SU-DHL-6 (cell line): Measurements from ENCODE around the gene SLC6A13.

ENCODE experiments used
- H2AFZ ChIP-seq: fragments of 200-600 bp; sonication (generic); 2 replicates; pipeline ENCODE4 v1.6.1; 2014; ENCODE audit warnings: low read depth, mild to moderate bottlenecking, moderate library complexity, mixed read lengths, antibody characterized with exemption, low read length; ENCODE audit not compliant: severe bottlenecking
- H3F3A ChIP-seq: fragments of 200-600 bp; shearing (Covaris generic); 2 replicates; pipeline ENCODE4 v1.6.0; 2016; ENCODE audit warnings: antibody characterized with exemption, mild to moderate bottlenecking; ENCODE audit not compliant: insufficient read depth
- H3K27ac ChIP-seq: fragments of 200-600 bp; sonication (generic); 2 replicates; pipeline ENCODE4 v1.5.1; 2016; ENCODE audit warnings: low read depth, mild to moderate bottlenecking, low read length, moderate library complexity, mixed read lengths
- H3K27me3 ChIP-seq: fragments of 200-600 bp; sonication (generic), shearing (Covaris generic); 2 replicates; pipeline ENCODE4 v1.6.0; 2014; ENCODE audit warnings: mild to moderate bottlenecking, low read length
- H3K36me3 ChIP-seq: fragments of 200-600 bp; sonication (generic); 2 replicates; pipeline ENCODE4 v1.6.1; 2014; ENCODE audit warnings: mild to moderate bottlenecking, low read length, mixed read lengths
- H3K4me2 ChIP-seq: fragments of 300-600, 200-600 bp; shearing (Covaris generic), sonication (generic); 2 replicates; pipeline ENCODE4 v1.6.0; 2014; ENCODE audit warnings: low read length, low read depth, mild to moderate bottlenecking; ENCODE audit not compliant: poor library complexity, severe bottlenecking
- H3K4me3 ChIP-seq: fragments of 200-600 bp; sonication (generic); 2 replicates; pipeline ENCODE4 v1.5.1; 2014; ENCODE audit warnings: antibody characterized with exemption, low read length, mild to moderate bottlenecking, mixed read lengths; ENCODE audit not compliant: insufficient read depth, poor library complexity, severe bottlenecking
- H3K79me2 ChIP-seq: fragments of 200-600 bp; sonication (generic); 2 replicates; pipeline ENCODE4 v1.6.1; 2014; ENCODE audit warnings: mild to moderate bottlenecking, low read length, moderate library complexity; ENCODE audit not compliant: insufficient read depth
- H3K9ac ChIP-seq: fragments of 200-600 bp; sonication (generic); 2 replicates; pipeline ENCODE4 v1.7.0; 2014; ENCODE audit warnings: mild to moderate bottlenecking, low read length
- H3K9me2 ChIP-seq: fragments of 200-600 bp; sonication (generic); replicated peaks from 2 replicates; pipeline ENCODE4 v1.6.1; 2014; ENCODE audit warnings: low read length; ENCODE audit not compliant: insufficient read depth
- H3K9me3 ChIP-seq: fragments of 200-600 bp; sonication (generic); 2 replicates; pipeline ENCODE4 v1.6.1; 2014; ENCODE audit warnings: low read length, mixed read lengths; ENCODE audit not compliant: insufficient read depth
- H4K20me1 ChIP-seq: fragments of 200-600 bp; sonication (generic); 2 replicates; pipeline ENCODE4 v1.6.1; 2014; ENCODE audit warnings: low read depth, mild to moderate bottlenecking, antibody characterized with exemption, low read length, moderate library complexity, mixed read lengths
- EZH2phosphoT487 ChIP-seq: fragments of 200-600 bp; sonication (generic), shearing (Covaris generic); conservative IDR thresholded peaks from 2 replicates; pipeline ENCODE4 v1.6.1; 2018; ENCODE audit warnings: mild to moderate bottlenecking, antibody characterized with exemption, low read length, moderate library complexity, mixed read lengths
- TF ChIP-seq, protein P1 (sequence below): fragments of 200-600 bp; sonication (generic); IDR thresholded peaks from one replicate; pipeline ENCODE4 v1.5.1; 2017; ENCODE audit warnings: antibody characterized with exemption, mild to moderate bottlenecking, low read length, moderate library complexity; ENCODE audit not compliant: insufficient read depth, poor library complexity, severe bottlenecking

Gene SLC6A13

DNA sequence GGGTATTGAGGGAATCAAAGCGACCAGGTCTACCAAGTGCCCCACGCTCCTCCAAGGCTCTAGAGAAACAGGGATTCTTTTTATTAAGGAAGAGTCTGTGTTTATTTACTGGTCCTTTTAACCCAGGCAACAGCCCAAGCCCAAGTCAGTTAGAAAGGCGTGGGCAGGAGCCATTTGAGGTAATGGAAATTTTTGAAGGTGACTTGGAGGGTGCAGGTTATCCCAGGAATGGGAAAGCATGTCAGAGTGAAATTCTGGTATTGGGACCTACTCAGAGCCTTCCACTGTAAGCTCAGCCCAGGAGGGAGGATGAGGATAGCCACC, 51.5 kb downstream of the SLC6A13 start:
- no peak overlapping the region for H3K27ac ChIP-seq
- no peak overlapping the region for H3K9ac ChIP-seq
- no peaks in the 10 kb centered on the region for H4K20me1 ChIP-seq
- H3K4me3 ChIP-seq: no peak overlapping the region
- H3K9me3 ChIP-seq: no peaks in the 10 kb centered on the region
- no peaks in the 10 kb centered on the region for H3K36me3 ChIP-seq
- TF ChIP-seq, protein P1, sequence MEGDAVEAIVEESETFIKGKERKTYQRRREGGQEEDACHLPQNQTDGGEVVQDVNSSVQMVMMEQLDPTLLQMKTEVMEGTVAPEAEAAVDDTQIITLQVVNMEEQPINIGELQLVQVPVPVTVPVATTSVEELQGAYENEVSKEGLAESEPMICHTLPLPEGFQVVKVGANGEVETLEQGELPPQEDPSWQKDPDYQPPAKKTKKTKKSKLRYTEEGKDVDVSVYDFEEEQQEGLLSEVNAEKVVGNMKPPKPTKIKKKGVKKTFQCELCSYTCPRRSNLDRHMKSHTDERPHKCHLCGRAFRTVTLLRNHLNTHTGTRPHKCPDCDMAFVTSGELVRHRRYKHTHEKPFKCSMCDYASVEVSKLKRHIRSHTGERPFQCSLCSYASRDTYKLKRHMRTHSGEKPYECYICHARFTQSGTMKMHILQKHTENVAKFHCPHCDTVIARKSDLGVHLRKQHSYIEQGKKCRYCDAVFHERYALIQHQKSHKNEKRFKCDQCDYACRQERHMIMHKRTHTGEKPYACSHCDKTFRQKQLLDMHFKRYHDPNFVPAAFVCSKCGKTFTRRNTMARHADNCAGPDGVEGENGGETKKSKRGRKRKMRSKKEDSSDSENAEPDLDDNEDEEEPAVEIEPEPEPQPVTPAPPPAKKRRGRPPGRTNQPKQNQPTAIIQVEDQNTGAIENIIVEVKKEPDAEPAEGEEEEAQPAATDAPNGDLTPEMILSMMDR: no peak
- no peak for TF ChIP-seq EZH2phosphoT487
- no peaks in the 10 kb centered on the region for H3F3A ChIP-seq
- no peaks in the 10 kb centered on the region for H3K79me2 ChIP-seq
- H3K27me3 ChIP-seq: no peaks in the 10 kb centered on the region
- H3K4me2 ChIP-seq: no peak overlapping the region
- no peaks in the 10 kb centered on the region for H3K9me2 ChIP-seq
- H2AFZ ChIP-seq: no peak overlapping the region

DNA sequence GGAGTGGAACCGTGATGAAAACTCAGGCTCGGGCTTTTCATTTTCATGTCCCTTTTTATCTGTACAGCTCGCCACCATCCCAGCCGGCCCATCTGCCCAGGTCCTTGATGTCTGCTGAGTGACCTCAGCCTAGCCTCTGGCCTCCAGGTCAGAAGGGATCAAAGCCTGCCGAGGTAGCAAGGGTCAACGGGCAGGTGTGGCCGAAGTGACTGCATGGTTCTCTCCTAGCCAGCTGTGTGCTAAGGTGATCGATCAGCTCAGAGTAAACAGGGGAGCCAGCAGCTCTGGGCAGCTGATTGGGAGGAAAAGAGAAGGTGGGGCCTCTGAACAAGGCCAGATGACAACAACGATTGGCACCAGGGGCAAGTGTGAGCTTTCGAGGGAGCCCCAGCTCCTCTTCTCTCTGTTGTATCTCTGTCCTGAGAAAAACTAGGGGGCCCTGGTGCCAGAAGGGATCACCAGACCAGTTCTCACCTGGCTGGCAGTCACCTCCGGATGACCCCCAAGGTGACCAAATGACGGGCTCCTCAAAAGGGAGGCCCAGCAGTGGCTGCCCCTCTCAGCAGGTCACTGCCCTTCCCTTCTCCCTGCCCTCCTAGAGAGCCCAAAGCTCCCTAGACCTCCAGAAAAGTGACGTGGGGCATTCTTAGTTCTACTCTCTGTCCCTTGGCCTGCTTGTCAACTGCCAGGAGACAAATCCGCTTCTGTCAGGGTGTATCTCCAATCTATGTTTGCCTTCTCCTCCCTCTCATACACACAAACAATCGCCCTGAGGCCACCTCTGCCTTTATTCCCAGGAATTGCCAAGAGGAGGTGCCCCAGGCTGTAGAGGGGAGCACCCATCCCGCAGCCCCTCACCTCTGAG, 52.1 kb downstream of the SLC6A13 start:
- H4K20me1 ChIP-seq: no peaks in the 10 kb centered on the region
- no peak for TF ChIP-seq EZH2phosphoT487
- TF ChIP-seq, protein P1: no peak
- no peak overlapping the region for H3K27ac ChIP-seq
- no peak overlapping the region for H3K9ac ChIP-seq
- no peaks in the 10 kb centered on the region for H3K79me2 ChIP-seq
- H3K9me3 ChIP-seq: no peaks in the 10 kb centered on the region
- H3K27me3 ChIP-seq: no peaks in the 10 kb centered on the region
- no peaks in the 10 kb centered on the region for H3K9me2 ChIP-seq
- no peaks in the 10 kb centered on the region for H3F3A ChIP-seq
- H3K4me2 ChIP-seq: no peak overlapping the region
- H3K4me3 ChIP-seq: no peak overlapping the region
- H2AFZ ChIP-seq: no peak overlapping the region
- no peaks in the 10 kb centered on the region for H3K36me3 ChIP-seq

DNA sequence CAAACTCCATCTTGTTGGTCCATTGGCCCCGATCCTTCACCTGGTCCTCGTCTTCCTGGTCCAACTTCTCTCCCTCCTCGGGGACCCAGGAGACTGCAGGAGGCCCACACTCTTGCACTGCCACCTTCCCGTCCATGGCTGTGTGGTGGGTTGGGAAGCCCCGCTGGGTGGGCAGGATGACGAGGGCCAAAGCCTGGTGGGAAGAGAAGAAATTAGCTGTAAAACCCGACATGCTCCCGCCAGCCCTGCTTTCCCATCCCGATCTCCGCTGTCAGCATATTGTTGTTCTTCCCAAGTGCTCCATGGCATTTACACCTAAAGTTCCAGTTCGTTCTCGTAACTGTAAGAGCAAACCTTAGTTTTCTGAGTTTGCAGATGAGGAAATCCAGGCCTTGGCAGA, 52.8 kb downstream of the SLC6A13 start:
- H3K9me2 ChIP-seq: no peaks in the 10 kb centered on the region
- no peak overlapping the region for H3K4me3 ChIP-seq
- TF ChIP-seq EZH2phosphoT487: no peak
- TF ChIP-seq, protein P1: no peak
- no peaks in the 10 kb centered on the region for H3F3A ChIP-seq
- H3K9me3 ChIP-seq: no peaks in the 10 kb centered on the region
- H3K9ac ChIP-seq: no peak overlapping the region
- H3K27me3 ChIP-seq: no peaks in the 10 kb centered on the region
- H4K20me1 ChIP-seq: no peaks in the 10 kb centered on the region
- no peaks in the 10 kb centered on the region for H3K36me3 ChIP-seq
- no peaks in the 10 kb centered on the region for H3K79me2 ChIP-seq
- H3K27ac ChIP-seq: no peak overlapping the region
- no peak overlapping the region for H3K4me2 ChIP-seq
- H2AFZ ChIP-seq: no peak overlapping the region
